Osteocyte (in vitro differentiated cells): ENCODE measurements around the gene EXOSC10. TPM values are rescaled to one million over a fixed set of nuclear protein-coding genes. Genes with fewer than 3 reads are reported as not detected.
"Not testable (repeated sequence)": the region's sequence is repeated elsewhere in the genome, so short reads cannot be mapped to it uniquely, and the experiment has no call there.

ENCODE experiments used
- DNase-seq: peaks from one replicate; pipeline ENCODE4 v3.0.0; 2021; ENCODE audit warnings: mixed read lengths; ENCODE audit not compliant: unreplicated experiment; ENCODE audit errors: extremely low spot score
- H3K27ac Mint-ChIP-seq: one replicate; pipeline ENCODE4 v1.8.0; 2021; ENCODE audit warnings: mild to moderate bottlenecking, mixed read lengths; ENCODE audit not compliant: unreplicated experiment
- H3K27me3 Mint-ChIP-seq: one replicate; pipeline ENCODE4 v1.8.0; 2021; ENCODE audit warnings: mixed read lengths; ENCODE audit not compliant: unreplicated experiment
- H3K36me3 Mint-ChIP-seq: one replicate; pipeline ENCODE4 v1.8.0; 2021; ENCODE audit warnings: mixed read lengths; ENCODE audit not compliant: unreplicated experiment
- H3K4me1 Mint-ChIP-seq: one replicate; pipeline ENCODE4 v1.8.0; 2021; ENCODE audit warnings: mixed read lengths; ENCODE audit not compliant: unreplicated experiment
- H3K4me3 Mint-ChIP-seq: one replicate; pipeline ENCODE4 v1.8.0; 2021; ENCODE audit warnings: mild to moderate bottlenecking, moderate library complexity, mixed read lengths; ENCODE audit not compliant: unreplicated experiment
- H3K9me3 Mint-ChIP-seq: one replicate; pipeline ENCODE4 v1.8.0; 2021; ENCODE audit warnings: mixed read lengths; ENCODE audit not compliant: unreplicated experiment
- total RNA-seq: library from RNA; stranded (reverse); gene quantifications from 2 replicates; pipeline ENCODE4 v1.2.1, GENCODE V29; 2021
- TF ChIP-seq, protein P1 (sequence below): fragments of 200-600 bp; sonication (generic); IDR thresholded peaks from 2 replicates; pipeline ENCODE4 v1.5.0; 2021; ENCODE audit warnings: antibody characterized with exemption, mild to moderate bottlenecking, moderate library complexity

EXOSC10 gene
- total RNA-seq, 1 donor from 2014 or later: 66.1 TPM

DNA sequence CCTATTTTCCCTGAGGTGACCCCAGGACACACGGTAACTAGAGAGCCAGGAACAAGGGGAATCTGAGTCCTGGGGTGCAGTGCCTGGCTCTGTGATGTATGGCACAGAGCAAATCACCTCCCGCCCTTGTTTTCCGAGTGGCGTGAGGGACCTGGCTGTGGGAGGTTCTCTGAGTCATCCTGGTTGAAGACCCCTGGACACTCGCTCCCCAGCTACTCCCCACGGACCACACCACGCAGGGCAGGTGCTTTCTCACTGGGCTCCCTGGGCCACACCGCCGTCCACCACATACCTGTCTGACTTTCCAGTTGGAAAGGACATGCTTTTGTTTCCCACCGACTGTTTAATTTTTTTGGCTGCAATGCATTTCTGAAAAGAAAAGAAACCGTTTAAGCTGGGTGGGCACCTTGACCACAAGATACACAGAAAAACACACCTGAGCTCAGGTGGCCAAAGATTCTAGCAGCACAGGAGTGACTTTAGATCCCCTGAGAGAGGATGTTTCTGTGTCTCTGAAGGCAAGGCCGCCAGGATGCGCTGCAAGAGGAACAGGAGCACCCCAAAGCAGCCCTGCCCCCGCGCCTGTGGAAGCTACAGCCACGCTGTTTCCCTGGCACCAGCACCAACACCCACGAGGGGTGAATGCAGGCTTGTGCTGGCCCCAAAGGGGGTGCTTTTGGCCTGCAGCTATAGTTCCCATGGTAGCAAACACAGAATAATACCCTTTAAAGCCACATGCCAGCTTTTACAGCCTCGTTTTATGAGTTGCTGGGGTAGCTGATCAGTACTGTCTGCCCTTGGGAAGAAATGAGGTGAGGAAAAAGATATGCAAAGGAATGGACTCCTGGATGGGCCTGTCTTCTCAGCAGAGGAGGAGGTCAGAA lies 31.7 kb downstream of the EXOSC10 start:
- TF ChIP-seq, protein P1, sequence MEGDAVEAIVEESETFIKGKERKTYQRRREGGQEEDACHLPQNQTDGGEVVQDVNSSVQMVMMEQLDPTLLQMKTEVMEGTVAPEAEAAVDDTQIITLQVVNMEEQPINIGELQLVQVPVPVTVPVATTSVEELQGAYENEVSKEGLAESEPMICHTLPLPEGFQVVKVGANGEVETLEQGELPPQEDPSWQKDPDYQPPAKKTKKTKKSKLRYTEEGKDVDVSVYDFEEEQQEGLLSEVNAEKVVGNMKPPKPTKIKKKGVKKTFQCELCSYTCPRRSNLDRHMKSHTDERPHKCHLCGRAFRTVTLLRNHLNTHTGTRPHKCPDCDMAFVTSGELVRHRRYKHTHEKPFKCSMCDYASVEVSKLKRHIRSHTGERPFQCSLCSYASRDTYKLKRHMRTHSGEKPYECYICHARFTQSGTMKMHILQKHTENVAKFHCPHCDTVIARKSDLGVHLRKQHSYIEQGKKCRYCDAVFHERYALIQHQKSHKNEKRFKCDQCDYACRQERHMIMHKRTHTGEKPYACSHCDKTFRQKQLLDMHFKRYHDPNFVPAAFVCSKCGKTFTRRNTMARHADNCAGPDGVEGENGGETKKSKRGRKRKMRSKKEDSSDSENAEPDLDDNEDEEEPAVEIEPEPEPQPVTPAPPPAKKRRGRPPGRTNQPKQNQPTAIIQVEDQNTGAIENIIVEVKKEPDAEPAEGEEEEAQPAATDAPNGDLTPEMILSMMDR: no peak
- DNase-seq: no peak
- no peak overlapping the region for H3K4me3 Mint-ChIP-seq
- H3K36me3 Mint-ChIP-seq: peaks cover 53% of the 10 kb centered on the region
- H3K9me3 Mint-ChIP-seq: no peaks in the 10 kb centered on the region
- no peaks in the 10 kb centered on the region for H3K4me1 Mint-ChIP-seq
- H3K27me3 Mint-ChIP-seq: no peaks in the 10 kb centered on the region
- no peak overlapping the region for H3K27ac Mint-ChIP-seq

- Mint-ChIP-seq H3K4me3 (no peak overlapping the region), H3K9me3 (no peaks in the 10 kb centered on the region), H3K27me3 (no peaks in the 10 kb centered on the region), H3K36me3 (peaks cover 47% of the 10 kb centered on the region), H3K4me1 (peaks cover 5% of the 10 kb centered on the region), H3K27ac (no peak overlapping the region)
- no peak for DNase-seq
- TF ChIP-seq, protein P1: no peak
These were observed 33.9 kb downstream of the EXOSC10 start for GRCh38 chr1:11065796-11066195.

GRCh38 chr1:11064942-11065341 lies 34.7 kb downstream of the EXOSC10 start:
- peaks cover 42% of the 10 kb centered on the region for H3K36me3 Mint-ChIP-seq
- DNase-seq: no peak
- no peaks in the 10 kb centered on the region for H3K27me3 Mint-ChIP-seq

DNA sequence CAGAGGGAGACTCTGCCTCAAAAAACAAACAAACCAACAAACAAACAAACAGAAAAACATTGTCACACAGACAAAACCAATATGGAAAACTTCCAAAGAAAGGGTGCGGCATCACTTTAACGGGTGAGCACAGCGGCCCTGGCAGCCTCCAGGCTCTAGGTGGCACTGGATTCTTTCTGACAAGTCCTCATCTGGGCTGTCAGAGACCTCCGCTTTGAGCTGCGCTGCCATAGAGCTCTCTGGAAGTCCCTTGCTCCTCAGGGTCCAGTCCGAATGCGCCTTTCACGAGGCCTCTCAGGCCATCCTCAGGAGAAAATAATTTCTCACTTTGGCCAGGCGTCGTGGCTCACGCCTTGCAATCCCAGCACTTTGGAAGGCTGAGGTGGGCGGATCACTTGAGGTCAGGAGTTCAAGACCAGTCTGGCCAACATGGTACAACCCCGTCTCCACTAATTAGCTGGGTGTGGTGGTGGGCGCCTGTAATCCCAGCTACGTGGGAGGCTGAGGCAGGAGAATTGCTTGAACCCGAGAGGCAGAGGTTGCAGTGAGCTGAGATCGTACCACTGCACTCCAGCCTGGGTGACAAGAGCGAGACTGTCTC lies 35.6 kb downstream of the EXOSC10 start:
- not testable (repeated sequence) for H3K27me3 Mint-ChIP-seq, H3K4me3 Mint-ChIP-seq, H3K9me3 Mint-ChIP-seq, H3K27ac Mint-ChIP-seq, DNase-seq, H3K4me1 Mint-ChIP-seq
- peaks cover 36% of the 10 kb centered on the region for H3K36me3 Mint-ChIP-seq

More at GRCh38 chr1:11064942-11065341, 34.7 kb downstream of the EXOSC10 start:
- Mint-ChIP-seq H3K27ac (no peak overlapping the region), H3K4me3 (no peak overlapping the region), H3K4me1 (peaks cover 8% of the 10 kb centered on the region), H3K9me3 (no peaks in the 10 kb centered on the region)
- TF ChIP-seq, protein P1: no peak

GRCh38 chr1:11062965-11063401 lies 36.7 kb downstream of the EXOSC10 start:
- Mint-ChIP-seq H3K9me3 (no peaks in the 10 kb centered on the region), H3K4me1 (peaks cover 16% of the 10 kb centered on the region), H3K27ac (no peak overlapping the region), H3K36me3 (peaks cover 28% of the 10 kb centered on the region), H3K27me3 (no peaks in the 10 kb centered on the region), H3K4me3 (peak overlapping the region; percentile 8)
- TF ChIP-seq, protein P1: no peak
- no peak for DNase-seq
